ENCODE data around the gene PDZRN3. TPM values are rescaled to one million over a fixed set of nuclear protein-coding genes. Genes with fewer than 3 reads are reported as not detected.
"Not testable (repeated sequence)": the region's sequence is repeated elsewhere in the genome, so short reads cannot be mapped to it uniquely, and the experiment has no call there.

Gene PDZRN3
- total RNA-seq, 2 experiments from 2014 or later = not detected

GRCh38 chr3:73471986-73472787 is 152.6 kb downstream of the PDZRN3 start:
- ChIA-PET POLR2A (no interaction called here), CTCF (no interaction called here)

DNA sequence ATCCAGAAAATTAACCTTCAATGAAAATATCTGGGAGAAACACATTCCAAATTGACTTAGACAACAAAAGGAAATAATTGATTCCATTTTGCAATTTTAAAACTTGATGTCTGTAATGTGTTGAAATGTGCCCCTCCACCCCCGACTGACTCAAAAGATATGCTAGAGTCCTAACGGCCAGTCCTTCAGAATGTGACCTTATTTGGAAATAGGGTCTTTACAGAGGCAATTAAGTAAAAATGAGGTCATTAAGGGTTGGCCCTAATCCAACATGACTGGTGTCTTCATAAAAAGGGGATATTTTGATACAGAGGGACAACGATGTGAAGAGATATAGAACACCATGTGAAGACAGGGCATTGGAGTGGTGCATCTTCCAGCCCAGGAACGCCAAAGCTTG is 153.9 kb downstream of the PDZRN3 start:
- ChIA-PET POLR2A (no interaction called here), CTCF (no interaction called here)

DNA sequence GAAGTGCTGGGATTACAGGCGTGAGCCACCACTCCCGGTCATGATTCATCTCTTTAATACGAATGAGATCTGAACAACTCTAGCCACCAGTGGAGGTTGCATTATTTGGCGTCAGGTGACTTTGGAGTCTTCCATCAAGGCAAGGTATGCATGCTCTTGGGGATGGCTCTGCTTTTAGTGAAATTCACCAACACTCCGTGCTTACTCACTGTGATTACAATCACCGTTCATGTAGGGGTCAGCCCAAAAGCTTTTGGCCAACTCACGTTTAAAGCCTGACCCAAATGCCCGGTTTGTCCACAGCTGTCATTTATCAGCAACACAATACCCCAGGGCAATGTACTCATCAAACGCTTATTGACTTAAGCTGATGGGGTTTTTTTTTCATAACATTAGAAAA is 155.4 kb downstream of the PDZRN3 start:
- CTCF ChIA-PET = no interaction called here

GRCh38 chr3:73467211-73467610 is 157.5 kb downstream of the PDZRN3 start:
- ChIA-PET CTCF (no interaction called here), POLR2A (no interaction called here)

More for the DNA sequence above, 155.4 kb downstream of the PDZRN3 start:
- POLR2A ChIA-PET = no interaction called here

DNA sequence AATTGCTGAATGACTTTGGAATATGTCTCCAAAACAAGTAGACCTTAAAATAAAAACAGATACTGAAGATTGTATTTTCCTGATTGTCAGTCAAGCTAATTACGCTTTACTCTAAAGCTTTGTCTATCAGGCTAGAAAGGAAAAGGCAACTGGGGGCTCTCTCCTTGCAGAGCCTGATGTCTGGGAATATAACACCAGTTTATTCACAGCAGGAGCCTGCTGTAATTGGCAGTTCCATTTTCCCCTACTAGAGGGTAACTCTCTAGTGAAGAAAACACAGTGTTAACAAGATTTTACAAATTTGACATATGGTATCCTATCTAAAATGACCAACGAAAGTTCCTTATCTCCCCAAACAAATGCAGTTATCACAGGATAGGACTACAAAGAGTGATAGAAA is 158.8 kb downstream of the PDZRN3 start:
- POLR2A ChIA-PET = no interaction called here
- CTCF ChIA-PET = no interaction called here

DNA sequence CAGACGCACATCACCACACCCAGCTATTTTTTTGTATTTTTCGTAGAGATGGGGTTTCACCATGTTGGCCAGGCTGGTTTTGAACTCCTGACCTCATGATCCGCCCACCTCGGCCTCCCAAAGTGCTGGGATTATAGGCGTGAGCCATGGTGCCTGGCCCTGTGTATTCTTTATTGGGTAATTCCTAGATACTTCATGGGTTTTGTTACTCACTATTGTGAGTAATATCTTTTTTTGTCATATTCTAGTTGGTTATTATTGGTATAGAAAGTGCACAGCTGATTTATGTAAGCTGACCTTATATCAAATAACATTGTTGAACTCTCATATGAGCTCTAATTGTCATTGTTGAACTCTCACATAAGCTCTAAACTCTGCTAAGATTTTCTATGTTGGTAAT is 160.6 kb downstream of the PDZRN3 start:
- POLR2A ChIA-PET = not testable (repeated sequence)

DNA sequence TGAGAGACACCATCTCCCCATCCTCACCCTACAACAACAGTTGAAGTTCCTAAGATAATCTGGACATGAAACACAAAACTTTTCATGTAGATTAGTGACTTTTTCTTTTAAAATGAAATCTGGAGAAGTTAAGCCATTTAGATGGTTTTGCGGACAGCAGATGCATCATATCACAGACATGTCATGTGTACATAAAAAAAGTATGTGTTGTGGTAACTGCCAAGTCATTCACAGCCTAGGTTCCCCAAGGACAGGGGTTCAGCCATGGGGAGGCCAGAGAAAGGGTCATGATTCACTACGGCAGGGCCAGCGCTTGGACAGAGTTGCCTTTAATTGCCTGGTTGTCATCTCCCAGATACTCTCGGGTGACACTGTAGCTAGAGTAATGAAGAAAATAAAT is 163.2 kb downstream of the PDZRN3 start:
- CTCF ChIA-PET = no interaction called here

More for the DNA sequence above, 160.6 kb downstream of the PDZRN3 start:
- CTCF ChIA-PET = not testable (repeated sequence)

DNA sequence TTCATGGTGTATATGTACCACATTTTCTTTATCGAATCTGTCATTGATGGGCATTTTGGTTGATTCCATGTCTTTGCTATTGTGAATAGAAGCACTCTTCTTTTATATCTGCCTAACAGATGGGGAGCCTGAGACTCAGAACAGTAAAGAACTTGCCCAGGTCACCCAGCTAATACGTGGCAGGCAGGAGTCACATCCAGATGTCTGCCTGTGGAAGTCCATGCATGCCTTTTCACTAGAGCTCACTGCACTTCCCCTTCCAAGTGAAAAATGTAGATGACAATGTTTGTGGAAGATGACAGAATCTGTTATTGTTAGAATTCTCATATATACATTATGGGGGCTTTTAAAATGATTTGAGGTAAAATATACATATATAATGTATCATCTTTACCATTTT is 165.0 kb downstream of the PDZRN3 start:
- ChIA-PET CTCF (no interaction called here), POLR2A (no interaction called here)

More for the DNA sequence above, 163.2 kb downstream of the PDZRN3 start:
- POLR2A ChIA-PET = no interaction called here

DNA sequence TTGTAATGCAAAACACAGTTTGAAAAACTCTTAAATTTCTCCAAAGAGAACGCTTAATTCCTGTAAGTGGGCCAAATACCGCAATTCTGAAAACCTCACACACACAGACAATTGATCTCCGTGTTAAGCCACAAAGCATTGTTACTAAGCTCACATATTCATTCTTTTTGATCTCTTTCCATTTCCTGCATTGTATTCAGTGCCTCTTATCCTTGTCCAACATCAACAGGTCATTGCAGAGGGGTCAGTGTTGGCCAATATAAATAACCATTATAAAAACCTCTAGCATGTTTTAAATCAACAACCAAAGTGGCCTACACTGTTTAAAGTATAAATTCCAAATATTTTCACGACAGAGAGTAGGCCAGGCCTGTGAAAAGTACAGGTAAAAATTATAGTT is 171.1 kb downstream of the PDZRN3 start:
- ChIA-PET POLR2A (no interaction called here), CTCF (no interaction called here)

DNA sequence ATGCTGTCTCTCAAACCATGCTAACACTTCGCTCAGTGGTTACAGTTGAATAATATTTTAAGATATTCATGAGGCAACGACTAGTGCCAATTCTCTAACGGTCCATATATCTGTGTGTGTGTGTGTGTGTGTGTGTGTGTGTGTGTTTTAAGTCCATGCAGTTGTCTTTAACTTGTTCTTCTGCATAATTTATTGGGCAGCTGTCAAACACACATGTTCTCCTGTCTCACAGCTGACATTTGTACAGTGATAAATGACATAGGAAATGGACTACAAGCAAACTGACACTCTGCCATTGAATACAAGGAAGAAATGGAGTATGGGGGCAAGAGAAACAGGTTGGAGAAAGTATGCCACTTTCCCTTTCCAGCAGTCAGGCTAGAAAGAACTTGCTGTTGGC is 172.0 kb downstream of the PDZRN3 start:
- ChIA-PET CTCF (no interaction called here), POLR2A (no interaction called here)

GRCh38 chr3:73451301-73451944 is 173.3 kb downstream of the PDZRN3 start:
- CTCF ChIA-PET = no interaction called here
- POLR2A ChIA-PET = no interaction called here

- CTCF ChIA-PET = no interaction called here
- POLR2A ChIA-PET = no interaction called here
These were observed 175.0 kb downstream of the PDZRN3 start for GRCh38 chr3:73449774-73450173.

GRCh38 chr3:73448761-73449301 is 175.9 kb downstream of the PDZRN3 start:
- POLR2A ChIA-PET = no interaction called here
- CTCF ChIA-PET = interaction anchor here (0.6 kb wide), 1 partner anchor 268 kb away, joined by 3 read pairs; no protein-coding TSS in a partner anchor

DNA sequence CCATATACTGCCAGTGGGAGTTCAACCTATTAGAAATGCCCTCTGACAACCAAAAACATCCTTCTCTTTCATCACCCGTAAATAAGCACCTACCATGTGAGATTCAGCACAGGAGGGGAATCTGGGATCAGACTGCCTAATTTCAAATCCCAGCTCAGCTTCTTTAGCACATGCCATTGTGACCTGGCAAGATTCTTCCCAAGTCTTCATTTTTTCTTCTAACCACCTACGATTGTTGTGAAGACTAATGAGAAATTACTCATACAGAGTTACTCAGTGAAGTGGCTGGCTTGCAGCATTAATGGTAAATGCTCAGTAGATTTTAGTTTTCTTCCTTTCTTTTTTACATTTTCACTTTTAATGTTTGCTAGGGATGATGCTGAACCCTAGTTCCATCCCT is 176.7 kb downstream of the PDZRN3 start:
- ChIA-PET CTCF (interaction anchor here (0.6 kb wide), 1 partner anchor 267 kb away, joined by 3 read pairs; no protein-coding TSS in a partner anchor), POLR2A (no interaction called here)

GRCh38 chr3:73447111-73447510 is 177.6 kb downstream of the PDZRN3 start:
- CTCF ChIA-PET = no interaction called here
- POLR2A ChIA-PET = no interaction called here

DNA sequence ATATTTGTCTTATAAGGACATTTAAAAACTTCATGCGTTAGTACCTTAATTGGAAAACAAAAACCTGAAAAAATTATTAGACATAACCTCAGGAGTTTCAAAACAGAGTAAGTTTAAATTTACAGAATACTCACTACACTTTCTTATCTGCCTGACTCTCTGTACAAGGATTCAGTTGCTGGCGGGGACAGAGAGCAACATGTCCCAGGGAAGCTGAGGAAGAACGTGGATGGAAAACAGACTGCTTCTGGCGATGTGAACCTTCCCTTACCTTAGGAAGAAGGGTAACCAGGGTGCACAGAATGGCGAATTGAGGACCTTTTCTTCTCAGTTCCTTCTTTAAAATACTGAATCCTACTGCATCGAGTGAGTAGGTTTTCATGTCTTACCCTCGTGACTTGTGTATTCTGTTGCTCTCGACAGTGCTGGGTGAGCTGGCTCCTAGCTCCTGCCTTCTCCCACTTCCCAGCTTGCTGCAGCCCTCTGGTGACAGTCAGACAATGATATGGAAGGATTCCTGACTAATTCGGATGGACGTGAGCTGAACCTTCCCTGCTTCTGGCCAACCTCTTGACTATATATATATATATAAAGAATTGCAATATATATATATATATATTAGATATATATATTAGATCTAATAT is 178.2 kb downstream of the PDZRN3 start:
- CTCF ChIA-PET = no interaction called here
- POLR2A ChIA-PET = no interaction called here

GRCh38 chr3:73442886-73443285 is 181.9 kb downstream of the PDZRN3 start:
- CTCF ChIA-PET = interaction anchor here (0.6 kb wide), 1 partner anchor 349 kb away, joined by 6 read pairs; no protein-coding TSS in a partner anchor
- POLR2A ChIA-PET = no interaction called here

GRCh38 chr3:73442152-73442551 is 182.6 kb downstream of the PDZRN3 start:
- POLR2A ChIA-PET = no interaction called here
- CTCF ChIA-PET = interaction anchor here (0.6 kb wide), 1 partner anchor 348 kb away, joined by 6 read pairs; no protein-coding TSS in a partner anchor

- POLR2A ChIA-PET = no interaction called here
- CTCF ChIA-PET = no interaction called here
These were observed 186.9 kb downstream of the PDZRN3 start for GRCh38 chr3:73437828-73438227.

DNA sequence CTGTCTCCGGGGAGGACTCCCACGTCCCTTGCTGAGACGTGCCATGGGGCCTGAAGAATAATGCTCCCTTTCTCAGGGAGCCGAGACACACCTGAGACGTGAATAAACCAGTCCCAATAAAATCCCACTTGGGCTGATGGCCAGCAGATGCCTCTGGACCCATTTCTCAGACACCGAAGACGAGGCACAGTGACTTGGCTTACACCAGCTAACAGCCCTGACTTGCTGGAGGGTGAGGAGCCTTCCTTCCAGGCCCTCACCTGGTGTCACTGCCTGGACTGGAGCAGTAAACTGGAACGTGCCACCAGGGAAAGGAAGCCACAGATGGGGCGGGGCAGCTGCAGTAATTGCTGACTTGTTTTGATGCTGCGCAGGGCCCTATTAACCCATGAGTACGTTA is 189.7 kb downstream of the PDZRN3 start:
- POLR2A ChIA-PET = no interaction called here
- CTCF ChIA-PET = no interaction called here

GRCh38 chr3:73433687-73434086 is 191.1 kb downstream of the PDZRN3 start:
- ChIA-PET POLR2A (no interaction called here), CTCF (no interaction called here)
